ENCODE data around the gene INTU.

The INTU gene

DNA sequence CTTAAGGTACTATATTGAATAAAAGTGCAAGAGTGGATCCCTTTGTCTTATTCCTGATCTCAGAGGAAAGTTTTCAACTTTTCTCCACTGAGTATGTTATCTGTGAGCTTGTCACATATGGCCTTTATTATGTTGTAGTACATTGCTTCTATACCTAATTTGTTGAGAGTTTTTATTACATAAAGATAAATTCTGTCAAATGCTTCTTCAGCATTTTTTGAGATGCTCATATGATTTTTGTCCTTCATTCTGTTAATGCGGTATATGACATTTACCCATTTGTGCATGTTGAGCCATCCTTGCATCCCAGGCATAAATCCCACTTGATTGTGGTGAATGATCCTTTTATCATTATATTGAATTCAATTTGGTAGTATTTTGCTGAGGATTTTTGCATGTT is 108.5 kb downstream of the INTU start:
- H3K27ac ChIP-seq (ENCODE audit: low read length): no peak overlapping the region
- H3K36me3 ChIP-seq (ENCODE audit: control insufficient read depth in 2 of 2, insufficient read depth in 2 of 2, low read length in 2 of 2): no peaks in the 10 kb centered on the region
- H3K4me3 ChIP-seq (ENCODE audit: low read length in 2 of 2): no peak overlapping the region
- H3K9ac ChIP-seq (ENCODE audit: low read length in 2 of 2): no peak overlapping the region
- no peaks in the 10 kb centered on the region for H3K4me1 ChIP-seq (ENCODE audit: control insufficient read depth, insufficient read depth, low read length)
- H3K27me3 ChIP-seq (ENCODE audit: control insufficient read depth in 1 of 2, insufficient read depth in 2 of 2, low read length in 2 of 2): no peaks in the 10 kb centered on the region
- no peaks in the 10 kb centered on the region for H3K9me3 ChIP-seq (ENCODE audit: control insufficient read depth in 2 of 2, low read length in 2 of 2)

DNA sequence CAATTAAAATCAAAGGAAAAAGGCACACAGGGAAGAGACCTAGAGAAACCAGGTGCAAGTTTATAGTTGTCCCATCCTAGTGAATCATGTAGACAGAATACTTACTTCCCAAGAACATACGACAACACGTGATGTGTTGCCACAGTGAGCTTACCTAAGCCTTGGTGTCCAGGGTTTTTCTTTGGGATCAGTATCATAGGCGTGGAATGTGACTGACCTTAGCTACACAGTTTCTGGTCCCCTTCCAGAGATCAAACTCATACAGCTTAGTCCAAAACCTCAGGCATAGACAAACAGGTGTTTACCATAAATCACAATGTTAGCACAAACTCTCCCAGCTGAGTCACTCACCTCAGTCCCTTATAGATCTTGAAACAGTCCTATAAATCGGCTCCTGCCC is 115.1 kb downstream of the INTU start:
- Histone ChIP-seq H3K9ac (ENCODE audit: low read length in 2 of 2) (no peak overlapping the region), H3K4me1 (ENCODE audit: control insufficient read depth, insufficient read depth, low read length) (no peaks in the 10 kb centered on the region), H3K9me3 (ENCODE audit: control insufficient read depth in 2 of 2, low read length in 2 of 2) (no peaks in the 10 kb centered on the region), H3K27me3 (ENCODE audit: control insufficient read depth in 1 of 2, insufficient read depth in 2 of 2, low read length in 2 of 2) (no peaks in the 10 kb centered on the region), H3K36me3 (ENCODE audit: control insufficient read depth in 2 of 2, insufficient read depth in 2 of 2, low read length in 2 of 2) (no peaks in the 10 kb centered on the region), H3K27ac (ENCODE audit: low read length) (no peak overlapping the region), H3K4me3 (ENCODE audit: low read length in 2 of 2) (no peak overlapping the region)

DNA sequence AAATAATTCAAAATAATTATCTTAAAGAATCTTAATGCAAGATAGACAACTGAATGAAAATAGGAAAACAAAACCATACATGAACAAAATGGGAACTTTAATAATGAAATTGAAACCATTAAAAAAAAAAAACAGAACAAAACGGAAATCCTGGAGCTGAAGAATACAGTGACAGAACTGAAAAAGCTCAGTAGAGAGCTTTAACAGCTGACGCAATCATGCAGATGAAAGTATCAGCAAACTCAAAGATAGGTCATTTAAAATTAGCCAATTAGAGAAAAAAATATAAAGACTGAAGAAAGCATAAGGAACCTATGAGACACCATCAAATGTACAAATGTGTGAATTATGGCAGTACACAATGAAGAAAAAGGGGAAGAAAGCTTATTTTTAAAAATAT is 116.2 kb downstream of the INTU start:
- Histone ChIP-seq H3K36me3 (ENCODE audit: control insufficient read depth in 2 of 2, insufficient read depth in 2 of 2, low read length in 2 of 2) (no peaks in the 10 kb centered on the region), H3K4me3 (ENCODE audit: low read length in 2 of 2) (no peak overlapping the region), H3K9ac (ENCODE audit: low read length in 2 of 2) (no peak overlapping the region), H3K4me1 (ENCODE audit: control insufficient read depth, insufficient read depth, low read length) (no peaks in the 10 kb centered on the region), H3K9me3 (ENCODE audit: control insufficient read depth in 2 of 2, low read length in 2 of 2) (no peaks in the 10 kb centered on the region), H3K27ac (ENCODE audit: low read length) (no peak overlapping the region), H3K27me3 (ENCODE audit: control insufficient read depth in 1 of 2, insufficient read depth in 2 of 2, low read length in 2 of 2) (no peaks in the 10 kb centered on the region)

DNA sequence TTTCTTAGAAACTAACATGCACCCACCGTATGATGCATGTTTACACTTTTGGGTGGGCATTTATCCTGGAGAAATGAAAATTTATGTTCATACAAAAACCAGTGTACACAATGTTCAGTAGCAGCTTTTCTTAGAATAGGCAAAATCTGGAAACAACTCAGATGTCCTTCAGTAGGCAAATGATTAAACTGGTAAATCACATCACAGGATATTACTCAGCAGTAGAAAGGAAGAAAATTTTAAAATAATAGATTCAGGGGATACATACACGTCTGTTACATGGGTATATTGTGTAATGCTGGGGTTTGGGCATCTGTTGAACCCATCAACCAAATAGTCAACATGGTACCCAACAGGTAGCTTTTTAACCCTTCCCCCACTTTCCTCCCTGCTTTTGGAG is 124.1 kb downstream of the INTU start:
- no peaks in the 10 kb centered on the region for H3K9me3 ChIP-seq (ENCODE audit: control insufficient read depth in 2 of 2, low read length in 2 of 2)
- H3K27me3 ChIP-seq (ENCODE audit: control insufficient read depth in 1 of 2, insufficient read depth in 2 of 2, low read length in 2 of 2): no peaks in the 10 kb centered on the region
- H3K36me3 ChIP-seq (ENCODE audit: control insufficient read depth in 2 of 2, insufficient read depth in 2 of 2, low read length in 2 of 2): no peaks in the 10 kb centered on the region
- H3K9ac ChIP-seq (ENCODE audit: low read length in 2 of 2): no peak overlapping the region
- H3K4me1 ChIP-seq (ENCODE audit: control insufficient read depth, insufficient read depth, low read length): no peaks in the 10 kb centered on the region
- no peak overlapping the region for H3K4me3 ChIP-seq (ENCODE audit: low read length in 2 of 2)
- no peak overlapping the region for H3K27ac ChIP-seq (ENCODE audit: low read length)

DNA sequence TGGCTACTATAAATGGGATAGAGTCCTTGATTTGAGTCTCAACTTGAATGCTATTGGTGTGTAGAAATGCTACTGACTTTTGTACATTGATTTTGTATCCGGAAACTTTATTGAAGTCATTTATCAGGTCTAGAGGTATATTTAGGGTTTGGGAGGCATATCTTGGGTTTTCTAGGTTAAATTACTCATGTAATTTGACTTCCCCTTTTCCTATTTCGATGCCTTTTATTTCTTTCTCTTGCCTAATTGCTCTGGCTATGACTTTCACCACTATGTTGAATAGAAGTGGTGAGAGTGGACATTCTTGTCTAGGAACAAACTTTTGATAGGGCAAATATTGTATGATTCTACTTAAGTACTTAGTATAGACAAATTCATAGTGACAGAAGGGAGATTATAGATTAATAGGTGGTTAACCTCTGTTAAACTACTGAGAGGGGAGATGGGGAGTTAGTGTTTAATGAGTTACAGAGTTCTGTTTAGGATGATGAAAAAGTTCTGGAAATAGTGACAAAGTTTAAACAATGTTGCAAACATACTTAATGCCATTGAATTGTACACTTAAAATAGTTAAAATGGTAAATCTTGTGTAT is 126.6 kb downstream of the INTU start:
- H3K27me3 ChIP-seq (ENCODE audit: control insufficient read depth in 1 of 2, insufficient read depth in 2 of 2, low read length in 2 of 2): no peaks in the 10 kb centered on the region

DNA sequence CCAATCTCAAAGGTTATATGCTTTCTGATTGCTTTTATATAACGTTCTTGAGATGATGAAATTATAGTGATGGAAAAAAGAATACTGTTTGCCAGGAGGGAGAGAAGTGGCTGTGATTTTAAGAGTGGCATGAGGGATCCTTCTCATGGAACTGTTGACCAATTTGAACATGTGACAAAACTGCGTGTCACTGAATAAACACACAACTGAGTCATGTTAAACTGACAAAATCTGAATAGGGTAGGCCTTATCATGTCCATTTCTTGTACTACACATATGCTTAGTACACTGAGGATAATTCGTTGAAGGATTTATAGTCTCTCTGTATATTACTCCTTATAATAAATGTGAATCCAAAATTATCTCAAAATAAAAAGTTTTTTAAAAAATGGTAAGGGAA is 127.1 kb downstream of the INTU start:
- Histone ChIP-seq H3K9ac (ENCODE audit: low read length in 2 of 2) (no peak overlapping the region), H3K4me3 (ENCODE audit: low read length in 2 of 2) (no peak overlapping the region), H3K9me3 (ENCODE audit: control insufficient read depth in 2 of 2, low read length in 2 of 2) (no peaks in the 10 kb centered on the region), H3K27ac (ENCODE audit: low read length) (no peak overlapping the region), H3K27me3 (ENCODE audit: control insufficient read depth in 1 of 2, insufficient read depth in 2 of 2, low read length in 2 of 2) (no peaks in the 10 kb centered on the region), H3K36me3 (ENCODE audit: control insufficient read depth in 2 of 2, insufficient read depth in 2 of 2, low read length in 2 of 2) (no peaks in the 10 kb centered on the region), H3K4me1 (ENCODE audit: control insufficient read depth, insufficient read depth, low read length) (no peaks in the 10 kb centered on the region)

More for the DNA sequence above, 126.6 kb downstream of the INTU start:
- Histone ChIP-seq H3K27ac (ENCODE audit: low read length) (no peak overlapping the region), H3K4me1 (ENCODE audit: control insufficient read depth, insufficient read depth, low read length) (no peaks in the 10 kb centered on the region), H3K9me3 (ENCODE audit: control insufficient read depth in 2 of 2, low read length in 2 of 2) (no peaks in the 10 kb centered on the region), H3K9ac (ENCODE audit: low read length in 2 of 2) (no peak overlapping the region), H3K4me3 (ENCODE audit: low read length in 2 of 2) (no peak overlapping the region), H3K36me3 (ENCODE audit: control insufficient read depth in 2 of 2, insufficient read depth in 2 of 2, low read length in 2 of 2) (no peaks in the 10 kb centered on the region)

- Histone ChIP-seq H3K27me3 (ENCODE audit: control insufficient read depth in 1 of 2, insufficient read depth in 2 of 2, low read length in 2 of 2) (no peaks in the 10 kb centered on the region), H3K27ac (ENCODE audit: low read length) (no peak overlapping the region), H3K9me3 (ENCODE audit: control insufficient read depth in 2 of 2, low read length in 2 of 2) (no peaks in the 10 kb centered on the region), H3K36me3 (ENCODE audit: control insufficient read depth in 2 of 2, insufficient read depth in 2 of 2, low read length in 2 of 2) (no peaks in the 10 kb centered on the region), H3K9ac (ENCODE audit: low read length in 2 of 2) (no peak overlapping the region), H3K4me3 (ENCODE audit: low read length in 2 of 2) (no peak overlapping the region), H3K4me1 (ENCODE audit: control insufficient read depth, insufficient read depth, low read length) (no peaks in the 10 kb centered on the region)
Observed at GRCh38 chr4:127771535-127772275, 138.9 kb downstream of the INTU start.

- Histone ChIP-seq H3K4me1 (ENCODE audit: control insufficient read depth, insufficient read depth, low read length) (no peaks in the 10 kb centered on the region), H3K27ac (ENCODE audit: low read length) (no peak overlapping the region), H3K9ac (ENCODE audit: low read length in 2 of 2) (no peak overlapping the region), H3K9me3 (ENCODE audit: control insufficient read depth in 2 of 2, low read length in 2 of 2) (no peaks in the 10 kb centered on the region), H3K36me3 (ENCODE audit: control insufficient read depth in 2 of 2, insufficient read depth in 2 of 2, low read length in 2 of 2) (no peaks in the 10 kb centered on the region), H3K4me3 (ENCODE audit: low read length in 2 of 2) (no peak overlapping the region), H3K27me3 (ENCODE audit: control insufficient read depth in 1 of 2, insufficient read depth in 2 of 2, low read length in 2 of 2) (no peaks in the 10 kb centered on the region)
Observed at GRCh38 chr4:127772769-127773671, 140.3 kb downstream of the INTU start.

DNA sequence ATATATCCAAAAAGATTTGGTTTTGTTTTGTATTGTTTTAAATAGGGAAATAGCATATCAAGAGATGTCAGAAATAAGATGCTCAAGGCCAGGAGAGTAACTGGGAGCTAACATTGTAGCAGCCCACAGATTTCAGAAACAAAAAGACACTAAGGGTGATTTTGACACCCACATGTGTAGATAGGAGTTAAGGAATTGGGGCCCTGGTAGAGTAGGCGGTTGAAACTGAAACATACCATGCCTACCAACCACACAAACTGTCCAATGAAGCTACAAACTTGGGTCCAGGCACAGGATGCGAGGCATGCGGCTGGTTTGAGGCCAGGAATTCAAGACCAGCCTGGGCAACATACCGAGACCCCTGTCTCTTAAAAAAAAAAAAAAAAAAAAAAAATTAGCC is 143.1 kb downstream of the INTU start:
- no peaks in the 10 kb centered on the region for H3K4me1 ChIP-seq (ENCODE audit: control insufficient read depth, insufficient read depth, low read length)
- H3K4me3 ChIP-seq (ENCODE audit: low read length in 2 of 2): no peak overlapping the region
- H3K9me3 ChIP-seq (ENCODE audit: control insufficient read depth in 2 of 2, low read length in 2 of 2): no peaks in the 10 kb centered on the region
- no peaks in the 10 kb centered on the region for H3K36me3 ChIP-seq (ENCODE audit: control insufficient read depth in 2 of 2, insufficient read depth in 2 of 2, low read length in 2 of 2)
- H3K9ac ChIP-seq (ENCODE audit: low read length in 2 of 2): no peak overlapping the region
- H3K27me3 ChIP-seq (ENCODE audit: control insufficient read depth in 1 of 2, insufficient read depth in 2 of 2, low read length in 2 of 2): no peaks in the 10 kb centered on the region
- no peak overlapping the region for H3K27ac ChIP-seq (ENCODE audit: low read length)

Measured in stomach smooth muscle (tissue), 2 donors.